ENCODE results near the gene VPS52.

VPS52 gene

GRCh38 chr6:33203443-33204164, 68.1 kb downstream of the VPS52 start:
- H3K4me3 ChIP-seq (replicated peaks in 1 of 2; ENCODE audit: low read depth in 2 of 2, low read length in 2 of 2): no peak overlapping the region
- no peak for DNase-seq (ENCODE audit: low read depth in 2 of 2)
- no peak for TF ChIP-seq CTCF (IDR thresholded peaks at IDR 0.05; ENCODE audit: low read depth, low read length)

- no peak for TF ChIP-seq CTCF (IDR thresholded peaks at IDR 0.05; ENCODE audit: low read depth, low read length)
- no peak for DNase-seq (ENCODE audit: low read depth in 2 of 2)
- H3K4me3 ChIP-seq (replicated peaks in 1 of 2; ENCODE audit: low read depth in 2 of 2, low read length in 2 of 2): peak overlapping the region in 1 of 2 donors; percentile 94
Observed at GRCh38 chr6:33202799-33203198, 68.9 kb downstream of the VPS52 start.

GRCh38 chr6:33201935-33202334, 69.7 kb downstream of the VPS52 start:
- no peak for DNase-seq (ENCODE audit: low read depth in 2 of 2)
- TF ChIP-seq CTCF (IDR thresholded peaks at IDR 0.05; ENCODE audit: low read depth, low read length): no peak
- H3K4me3 ChIP-seq (replicated peaks in 1 of 2; ENCODE audit: low read depth in 2 of 2, low read length in 2 of 2): peak overlapping the region; percentile 83 to 94

GRCh38 chr6:33201147-33201545, 70.5 kb downstream of the VPS52 start:
- no peak for DNase-seq (ENCODE audit: low read depth in 2 of 2)
- TF ChIP-seq CTCF (IDR thresholded peaks at IDR 0.05; ENCODE audit: low read depth, low read length): peak; percentile 10
- peak overlapping the region; percentile 83 to 94 for H3K4me3 ChIP-seq (replicated peaks in 1 of 2; ENCODE audit: low read depth in 2 of 2, low read length in 2 of 2)

Measured in cardiac fibroblast (primary cell).